SK-N-MC (cell line): ENCODE results near the gene NBEA.

Experiments
- EZH2 ChIP-seq: fragments of 200-600 bp; sonication (generic); IDR thresholded peaks from one replicate; pipeline ENCODE4 v1.6.1; 2017; ENCODE audit warnings: antibody characterized with exemption
- POLR2AphosphoS5 ChIP-seq: IDR thresholded peaks from 2 replicates; pipeline ENCODE4 v1.6.1; 2012; ENCODE audit warnings: mild to moderate bottlenecking, low read depth, low read length, borderline replicate concordance

DNA sequence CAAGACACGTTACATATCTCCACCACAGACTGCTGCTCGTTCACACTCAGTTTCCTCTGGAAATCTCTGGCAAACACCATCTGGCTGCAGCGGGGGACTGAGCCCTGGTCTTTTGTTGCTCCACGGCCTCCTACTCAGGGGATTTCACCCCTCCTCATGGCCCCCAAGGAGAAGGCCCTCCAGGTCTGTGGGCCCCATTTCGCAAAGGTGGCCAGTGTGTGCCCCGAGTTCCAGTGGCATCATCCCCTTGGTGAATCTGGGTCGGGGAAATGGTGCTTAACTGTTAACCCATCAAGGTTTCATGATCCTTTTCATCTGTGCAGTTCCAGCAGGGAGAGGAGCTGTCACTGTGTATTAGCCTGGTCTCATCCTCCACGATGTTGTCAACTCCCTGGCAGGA, 769.8 kb downstream of the NBEA start:
- TF ChIP-seq POLR2AphosphoS5 (no peak), EZH2 (no peak)
